GM12874 (cell line): Measurements from ENCODE around the gene PMM1.

Experiments
- CTCF ChIP-seq: IDR thresholded peaks from 2 replicates; pipeline ENCODE4 v1.5.1; 2011; ENCODE audit warnings: low read depth, mild to moderate bottlenecking, control low read depth, low read length, moderate library complexity; ENCODE audit not compliant: insufficient read depth

Gene PMM1

DNA sequence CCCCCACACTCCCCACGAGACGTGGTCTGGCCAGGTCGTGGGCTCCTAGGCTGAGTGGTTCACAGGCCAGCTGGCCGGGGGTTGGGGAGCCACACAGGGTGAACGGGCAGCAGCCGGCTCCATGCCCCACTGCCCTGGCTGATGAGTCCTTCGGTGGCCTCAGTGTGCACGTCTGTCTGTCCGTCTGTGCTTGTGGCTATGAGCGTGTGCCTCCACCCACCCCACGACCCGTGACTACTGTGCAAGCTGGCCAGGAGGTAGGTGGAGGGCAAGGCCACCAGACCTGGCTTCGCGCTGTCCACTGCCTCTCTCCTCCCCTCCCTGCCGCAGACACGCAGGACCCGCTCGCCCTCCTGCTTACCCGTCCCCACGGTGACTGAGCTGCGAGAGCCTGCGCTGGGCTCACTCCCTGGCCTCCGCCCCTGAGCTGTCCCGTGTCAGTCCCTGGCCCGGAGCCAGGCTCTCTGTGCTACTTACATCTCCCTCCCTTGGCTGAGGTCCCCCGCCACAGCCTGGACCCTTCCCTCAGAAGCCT, 14.7 kb downstream of the PMM1 start:
- TF ChIP-seq CTCF: no peak

- no peak for TF ChIP-seq CTCF
Observed at GRCh38 chr22:41573677-41574076, 16.0 kb downstream of the PMM1 start.

GRCh38 chr22:41571786-41572185, 17.9 kb downstream of the PMM1 start:
- TF ChIP-seq CTCF: no peak

- no peak for TF ChIP-seq CTCF
Observed at GRCh38 chr22:41570221-41570620, 19.4 kb downstream of the PMM1 start.

- no peak for TF ChIP-seq CTCF
Observed at GRCh38 chr22:41568811-41569210, 20.8 kb downstream of the PMM1 start.

DNA sequence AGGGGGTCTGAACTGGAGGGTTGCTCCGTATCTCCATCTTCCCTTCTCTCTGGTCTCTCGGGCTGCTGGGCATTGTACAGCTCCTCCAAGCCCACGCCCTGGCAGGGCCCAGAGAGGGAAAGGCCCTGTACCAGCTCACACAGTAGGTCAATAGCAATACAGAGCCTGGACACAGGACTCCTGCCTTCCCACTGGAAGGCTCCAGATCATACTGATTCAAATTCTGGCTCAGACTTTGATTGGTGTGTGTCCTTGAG, 22.2 kb downstream of the PMM1 start:
- TF ChIP-seq CTCF: no peak

DNA sequence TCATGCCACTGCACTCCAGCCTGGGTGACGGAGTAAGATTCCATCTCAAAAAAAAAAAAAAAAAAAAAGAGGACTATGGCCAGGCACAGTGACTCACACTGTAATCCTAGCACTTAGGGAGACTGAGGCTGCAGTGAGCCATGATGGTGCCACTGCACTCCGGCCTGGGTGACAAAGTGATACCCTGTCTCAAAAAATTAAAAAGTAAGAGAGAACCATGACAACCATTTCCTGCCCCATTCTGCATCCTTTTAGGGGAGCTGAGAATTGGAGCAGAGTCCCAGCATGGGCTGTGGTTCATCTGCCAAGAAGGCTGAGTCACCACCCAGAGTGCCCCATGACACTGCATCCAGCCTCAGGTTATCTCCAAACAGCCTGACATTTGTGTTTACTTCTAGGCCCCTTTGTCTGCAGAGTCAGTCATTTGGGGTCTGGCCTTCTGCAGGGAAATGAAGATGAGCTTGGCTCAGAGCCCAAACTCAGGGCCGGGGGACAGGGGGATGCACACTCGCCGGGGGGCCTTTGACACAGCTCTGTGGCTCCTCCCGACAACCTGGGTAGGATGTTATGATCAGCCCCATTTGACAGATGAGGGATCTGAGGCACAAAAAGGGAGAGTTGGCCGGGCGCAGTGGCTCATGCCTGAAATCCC, 24.1 kb downstream of the PMM1 start:
- no peak for TF ChIP-seq CTCF
